Loucy (cell line): ENCODE measurements around the gene MUC6.

Experiments used
- H2AFZ ChIP-seq: fragments of 200-600 bp; sonication (generic); 2 replicates; pipeline ENCODE4 v1.6.0; 2016; ENCODE audit warnings: antibody characterized with exemption, mild to moderate bottlenecking, low read length, moderate library complexity
- H3F3A ChIP-seq: fragments of 200-600 bp; 2 replicates; pipeline ENCODE4 v1.6.0; 2016; ENCODE audit warnings: antibody characterized with exemption, low read depth, mild to moderate bottlenecking
- H3K27me3 ChIP-seq: fragments of 200-600 bp; sonication (generic); 2 replicates; pipeline ENCODE4 v1.6.1; 2014; ENCODE audit warnings: low read length, mild to moderate bottlenecking; ENCODE audit not compliant: insufficient read depth, poor library complexity, severe bottlenecking
- H3K36me3 ChIP-seq: fragments of 200-600 bp; sonication (generic); 2 replicates; pipeline ENCODE4 v1.6.1; 2016; ENCODE audit warnings: low read length; ENCODE audit not compliant: insufficient read depth
- H3K4me1 ChIP-seq: fragments of 200-600 bp; sonication (generic); 2 replicates; pipeline ENCODE4 v1.5.1; 2014; ENCODE audit warnings: low read length, mild to moderate bottlenecking; ENCODE audit not compliant: insufficient read depth, poor library complexity, severe bottlenecking
- H3K4me2 ChIP-seq: fragments of 200-600 bp; sonication (generic); 2 replicates; pipeline ENCODE4 v1.6.0; 2014; ENCODE audit warnings: antibody characterized with exemption, low read length, low read depth, mild to moderate bottlenecking; ENCODE audit not compliant: poor library complexity, severe bottlenecking
- H3K4me3 ChIP-seq: fragments of 200-600 bp; sonication (generic); 2 replicates; pipeline ENCODE4 v1.5.1; 2014; ENCODE audit warnings: low read length, mild to moderate bottlenecking, mixed read lengths; ENCODE audit not compliant: poor library complexity, severe bottlenecking
- H3K79me2 ChIP-seq: fragments of 200-600 bp; sonication (generic); 2 replicates; pipeline ENCODE4 v1.6.1; 2014; ENCODE audit warnings: low read length; ENCODE audit not compliant: insufficient read depth
- H3K9ac ChIP-seq: fragments of 200-600 bp; sonication (generic); 2 replicates; pipeline ENCODE4 v1.6.0; 2014; ENCODE audit warnings: mild to moderate bottlenecking, low read depth, low read length, moderate library complexity; ENCODE audit not compliant: poor library complexity, severe bottlenecking
- H3K9me2 ChIP-seq: fragments of 200-600 bp; sonication (generic); replicated peaks from 2 replicates; pipeline ENCODE4 v1.6.1; 2016; ENCODE audit warnings: low read depth, low read length, mixed read lengths
- H3K9me3 ChIP-seq: fragments of 200-600 bp; sonication (generic); 2 replicates; pipeline ENCODE4 v1.6.1; 2014; ENCODE audit warnings: mild to moderate bottlenecking, antibody characterized with exemption, low read length, low read depth; ENCODE audit not compliant: insufficient read depth
- H4K20me1 ChIP-seq: fragments of 200-600 bp; sonication (generic); 2 replicates; pipeline ENCODE4 v1.6.0; 2014; ENCODE audit warnings: antibody characterized with exemption, low read length, mild to moderate bottlenecking; ENCODE audit not compliant: insufficient read depth, poor library complexity, severe bottlenecking
- CTCF ChIP-seq: fragments of 200-600 bp; sonication (generic); conservative IDR thresholded peaks from 2 replicates; pipeline ENCODE4 v1.5.1; 2014; ENCODE audit warnings: mild to moderate bottlenecking, antibody characterized with exemption, low read length
- EZH2phosphoT487 ChIP-seq: fragments of 200-600 bp; IDR thresholded peaks from 2 replicates; pipeline ENCODE4 v1.6.1; 2018; ENCODE audit warnings: antibody characterized with exemption, mild to moderate bottlenecking, moderate library complexity, borderline replicate concordance

The MUC6 gene

GRCh38 chr11:1009371-1009770 is 27.1 kb downstream of the MUC6 start:
- no peaks in the 10 kb centered on the region for H4K20me1 ChIP-seq
- H3K79me2 ChIP-seq = no peaks in the 10 kb centered on the region
- no peaks in the 10 kb centered on the region for H3K4me1 ChIP-seq
- TF ChIP-seq EZH2phosphoT487 (no peak), CTCF (no peak)
- no peak overlapping the region for H2AFZ ChIP-seq
- H3K9ac ChIP-seq = no peak overlapping the region
- H3K4me2 ChIP-seq = no peak overlapping the region
- no peaks in the 10 kb centered on the region for H3K9me2 ChIP-seq
- no peaks in the 10 kb centered on the region for H3K27me3 ChIP-seq
- peaks cover 71% of the 10 kb centered on the region; the same call in 1 of the 2 replicates for H3K36me3 ChIP-seq
- H3K4me3 ChIP-seq = no peak overlapping the region
- no peaks in the 10 kb centered on the region for H3K9me3 ChIP-seq
- H3F3A ChIP-seq = no peaks in the 10 kb centered on the region

GRCh38 chr11:1008803-1009145 is 27.7 kb downstream of the MUC6 start:
- H3F3A ChIP-seq = no peaks in the 10 kb centered on the region
- H2AFZ ChIP-seq = no peak overlapping the region
- H3K4me3 ChIP-seq = no peak overlapping the region
- H3K4me2 ChIP-seq = no peak overlapping the region
- no peaks in the 10 kb centered on the region for H3K79me2 ChIP-seq
- TF ChIP-seq EZH2phosphoT487 (no peak), CTCF (no peak)
- H3K9me2 ChIP-seq = no peaks in the 10 kb centered on the region
- peaks cover 76% of the 10 kb centered on the region; the same call in 1 of the 2 replicates for H3K36me3 ChIP-seq
- no peaks in the 10 kb centered on the region for H3K27me3 ChIP-seq
- H3K9ac ChIP-seq = no peak overlapping the region
- H3K9me3 ChIP-seq = no peaks in the 10 kb centered on the region
- no peaks in the 10 kb centered on the region for H4K20me1 ChIP-seq
- no peaks in the 10 kb centered on the region for H3K4me1 ChIP-seq

- no peaks in the 10 kb centered on the region for H3K4me1 ChIP-seq
- no peaks in the 10 kb centered on the region for H3K9me3 ChIP-seq
- no peak overlapping the region for H3K4me2 ChIP-seq
- no peaks in the 10 kb centered on the region for H4K20me1 ChIP-seq
- H3K4me3 ChIP-seq = no peak overlapping the region
- no peak overlapping the region for H2AFZ ChIP-seq
- no peak overlapping the region for H3K9ac ChIP-seq
- H3K36me3 ChIP-seq = peaks cover 81% of the 10 kb centered on the region; the same call in 1 of the 2 replicates
- no peak for TF ChIP-seq CTCF
- no peak for TF ChIP-seq EZH2phosphoT487
- H3K27me3 ChIP-seq = no peaks in the 10 kb centered on the region
- H3K79me2 ChIP-seq = no peaks in the 10 kb centered on the region
- H3K9me2 ChIP-seq = no peaks in the 10 kb centered on the region
- no peaks in the 10 kb centered on the region for H3F3A ChIP-seq
These were observed 28.3 kb downstream of the MUC6 start for GRCh38 chr11:1008001-1008802.
